Tibial nerve (tissue), 3 donors: ENCODE results near the gene PM20D1.

Source experiments
- CTCF ChIP-seq, 5 experiments: fragments of 200-600 bp in 3 of 5; fragments of 450-650 bp in 2 of 5; sonication (generic) in 3 of 5; IDR thresholded peaks; one replicate each; pipeline ENCODE4 v1.5.1; 2016 to 2019; ENCODE audit warnings: antibody characterized with exemption in 5 of 5, mild to moderate bottlenecking in 3 of 5, moderate library complexity in 2 of 5
- POLR2A ChIP-seq, 2 donors: fragments of 450-650 bp; IDR thresholded peaks; one replicate each; pipeline ENCODE4 v1.6.1; 2017; ENCODE audit warnings: antibody characterized with exemption in 2 of 2, mild to moderate bottlenecking in 2 of 2, moderate library complexity in 2 of 2

GRCh38 chr1:205803986-205804385 lies 45.9 kb downstream of the PM20D1 start:
- TF ChIP-seq POLR2A (IDR thresholded peaks at IDR 0.05) = no peak
- TF ChIP-seq CTCF (IDR thresholded peaks at IDR 0.05) = no peak
